Gastrocnemius medialis (tissue), 4 donors: ENCODE data around the gene CDC25C. TPM values are rescaled to one million over a fixed set of nuclear protein-coding genes. Genes with fewer than 3 reads are reported as not detected.
A peak's percentile ranks its signal among the peaks of the same experiment; 100 is the strongest.
"Not testable (repeated sequence)": the region's sequence is repeated elsewhere in the genome, so short reads cannot be mapped to it uniquely, and the experiment has no call there.

Source experiments
- ATAC-seq, 2 donors: fragments of 150-250 bp; one replicate each; pipeline ENCODE4 v1.9.1; 2016
- DNase-seq, 2 donors: peaks; one replicate each; pipeline ENCODE4 v3.0.0-alpha.2; 2019
- H3K27ac ChIP-seq, 4 donors: fragments of 200-600 bp; sonication (generic); 1 replicate in 1 of 4; 2 replicates in 3 of 4; pipeline ENCODE4 v1.5.1; 2016 to 2018; ENCODE audit warnings: mild to moderate bottlenecking in 2 of 4, moderate library complexity in 1 of 4
- H3K27me3 ChIP-seq, 3 donors: fragments of 200-600 bp; sonication (generic) in 2 of 3; 1 replicate in 1 of 3; 2 replicates in 2 of 3; pipeline versions ENCODE4 v1.5.1 to v1.6.0; 2016 to 2019; ENCODE audit warnings: mild to moderate bottlenecking in 1 of 3, moderate library complexity in 1 of 3
- H3K36me3 ChIP-seq, 2 donors: fragments of 200-600 bp; sonication (generic) in 1 of 2; one replicate each; pipeline ENCODE4 v1.5.1; 2017 to 2018
- H3K4me1 ChIP-seq, 2 donors: fragments of 200-600 bp; sonication (generic) in 1 of 2; one replicate each; pipeline ENCODE4 v1.5.1; 2016 to 2017; ENCODE audit warnings: mild to moderate bottlenecking in 2 of 2
- H3K4me3 ChIP-seq, 4 donors: fragments of 200-600 bp; sonication (generic) in 3 of 4; 1 replicate in 1 of 4; 2 replicates in 3 of 4; pipeline ENCODE4 v1.5.1; 2016 to 2019; ENCODE audit warnings: mild to moderate bottlenecking in 2 of 4
- H3K9me3 ChIP-seq, 3 donors: fragments of 200-600 bp; sonication (generic) in 2 of 3; 1 replicate in 1 of 3; 2 replicates in 2 of 3; pipeline ENCODE4 v1.5.1; 2016 to 2019
- CTCF ChIP-seq, 5 experiments: fragments of 450-650 bp in 3 of 5; fragments of 200-600 bp in 2 of 5; sonication (generic) in 2 of 5; IDR thresholded peaks in 4 of 5; conservative IDR thresholded peaks in 1 of 5; 1 replicate in 4 of 5; 2 replicates in 1 of 5; pipeline ENCODE4 v1.5.1; 2016 to 2019; ENCODE audit warnings: antibody characterized with exemption in 5 of 5, mild to moderate bottlenecking in 3 of 5, moderate library complexity in 3 of 5
- POLR2A ChIP-seq, 2 donors: fragments of 450-650 bp; IDR thresholded peaks; one replicate each; pipeline ENCODE4 v1.6.1; 2017; ENCODE audit warnings: antibody characterized with exemption in 2 of 2, mild to moderate bottlenecking in 2 of 2, moderate library complexity in 2 of 2
- in situ Hi-C, 4 donors: fragments of 200-750 bp; cut with MboI; loops; one replicate each; pipeline versions ENCODE4 v1.15.0 to v1.8.0; 2017; ENCODE audit warnings: low sequenced_read_pairs in 4 of 4
- intact Hi-C: fragments of 100-400 bp; cut with DNase I; formaldehyde crosslinking; loops from one replicate; pipeline ENCODE4 v1.15.1; 2023; ENCODE audit warnings: low total_unique reads
- total RNA-seq, 4 donors: library from RNA; depleted of rRNA; stranded (reverse); fragments of >200 nt; gene quantifications; one replicate each; pipeline versions ENCODE4 v1.1.0 to v1.2.3, GENCODE V29; 2016

Gene CDC25C
- total RNA-seq, 4 donors from 2014 or later, result not detected

- DNase-seq, result no peak
- in situ Hi-C loops, result loop anchor here in 1 of 4 donors (10.0 kb wide), 1 partner anchor 116 kb away; the partner anchor contains the start of gene CDC23
- H3K4me1 ChIP-seq, result peaks cover 10 to 11% of the 10 kb centered on the region in 2 donors
- no peaks in the 10 kb centered on the region for H3K27me3 ChIP-seq
- no peaks in the 10 kb centered on the region for H3K36me3 ChIP-seq
- ATAC-seq, result no peak
- TF ChIP-seq POLR2A (IDR thresholded peaks at IDR 0.05), result no peak
- TF ChIP-seq CTCF (IDR thresholded peaks at IDR 0.05 in 4 of 5, conservative IDR thresholded peaks at IDR 0.05 in 1 of 5), result no peak
- no peaks in the 10 kb centered on the region for H3K9me3 ChIP-seq
- H3K4me3 ChIP-seq, result peak overlapping the region; percentile 35 to 70 (median 58)
- intact Hi-C loops, result loop anchor here (10.0 kb wide), 2 partner anchors 296 to 706 kb away; partner anchors contain the start of gene FAM13B
- no peak overlapping the region for H3K27ac ChIP-seq
Measured at GRCh38 chr5:138330813-138331448, 673 bp downstream of the CDC25C start.

DNA sequence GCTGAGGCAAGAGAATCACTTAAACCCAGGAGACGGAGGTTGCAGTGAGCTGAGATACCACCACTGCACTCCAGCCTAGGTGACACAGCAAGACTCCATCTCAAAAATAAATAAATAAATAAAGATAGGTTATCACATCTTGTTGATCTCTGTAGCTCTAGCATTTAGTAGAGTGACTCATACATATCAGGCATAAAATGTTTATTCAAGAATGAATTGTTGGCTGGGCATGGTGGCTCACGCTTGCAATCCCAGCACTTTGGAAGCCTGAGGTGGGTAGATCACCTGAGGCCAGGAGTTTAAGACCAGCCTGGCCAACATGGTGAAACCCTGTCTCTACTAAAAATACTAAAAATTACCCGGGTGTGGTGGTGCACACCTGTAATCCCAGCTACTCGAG, 13.4 kb downstream of the CDC25C start:
- H3K9me3 ChIP-seq, H3K4me1 ChIP-seq, H3K27ac ChIP-seq, intact Hi-C loops, DNase-seq, H3K27me3 ChIP-seq, H3K4me3 ChIP-seq, ATAC-seq, H3K36me3 ChIP-seq: not testable (repeated sequence)
- in situ Hi-C loops, result loop anchor here in 1 of 4 donors (25.0 kb wide), 1 partner anchor 94 kb away; no protein-coding TSS in a partner anchor

DNA sequence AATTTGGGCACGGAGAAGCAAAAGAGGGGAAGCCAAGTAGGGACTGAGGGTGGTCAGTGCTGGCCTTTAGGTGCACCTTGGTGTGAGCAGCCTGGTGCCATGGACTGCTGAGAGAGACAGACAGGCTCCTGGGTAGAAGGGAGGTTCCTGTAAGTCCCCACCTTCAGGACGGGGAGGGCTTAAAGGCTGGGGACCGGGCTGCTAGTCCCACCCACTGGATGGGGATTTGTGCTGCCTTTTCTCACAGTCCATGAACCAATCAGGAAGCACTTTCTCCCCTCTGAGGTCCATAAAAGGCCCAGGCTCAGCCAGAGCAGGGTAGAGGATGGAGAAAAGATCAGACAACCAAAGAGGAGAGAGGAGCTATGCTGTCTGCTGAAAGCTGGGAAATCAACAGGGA, 15.2 kb downstream of the CDC25C start:
- no peak for ATAC-seq
- in situ Hi-C loops, result loop anchor here in 1 of 4 donors (25.0 kb wide), 1 partner anchor 96 kb away; no protein-coding TSS in a partner anchor
- no peak overlapping the region for H3K4me3 ChIP-seq

DNA sequence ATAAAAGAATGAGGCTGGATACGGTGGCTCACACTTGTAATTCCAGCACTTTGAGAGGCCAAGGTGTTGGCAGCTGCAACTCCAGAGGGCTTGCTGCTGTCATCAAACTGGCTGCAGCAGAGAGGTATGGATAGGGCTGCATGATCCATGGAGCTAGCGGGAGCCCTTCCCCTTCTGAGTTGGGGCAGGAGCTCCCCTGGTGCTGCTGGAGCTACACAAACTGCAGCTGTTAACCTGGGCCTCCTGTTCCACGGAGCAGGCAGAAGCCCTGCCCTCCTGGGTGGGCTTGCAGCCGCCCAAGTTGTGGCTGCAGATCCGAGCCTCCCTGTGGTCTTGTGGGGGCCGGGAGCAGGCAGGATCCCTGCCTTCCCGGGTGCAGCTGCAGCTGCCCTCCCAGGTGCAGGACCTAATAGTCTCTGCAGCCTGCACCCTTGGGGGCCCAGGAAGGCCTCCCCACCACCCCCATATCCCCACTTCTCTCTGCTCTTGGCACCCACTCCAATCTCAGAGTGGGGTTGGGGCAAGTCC, 15.8 kb downstream of the CDC25C start:
- in situ Hi-C loops (loop anchor here in 1 of 4 donors (25.0 kb wide), 1 partner anchor 96 kb away; no protein-coding TSS in a partner anchor), intact Hi-C loops (no loop called here)
- no peak overlapping the region for H3K4me3 ChIP-seq
- no peak for TF ChIP-seq CTCF (IDR thresholded peaks at IDR 0.05 in 4 of 5, conservative IDR thresholded peaks at IDR 0.05 in 1 of 5)
- TF ChIP-seq POLR2A (IDR thresholded peaks at IDR 0.05), result no peak
- H3K27me3 ChIP-seq, result no peaks in the 10 kb centered on the region
- H3K9me3 ChIP-seq, result no peaks in the 10 kb centered on the region
- no peak overlapping the region for H3K27ac ChIP-seq
- H3K4me1 ChIP-seq, result no peaks in the 10 kb centered on the region
- no peaks in the 10 kb centered on the region for H3K36me3 ChIP-seq
- ATAC-seq, result no peak
- no peak for DNase-seq

More for the DNA sequence above, 15.2 kb downstream of the CDC25C start:
- TF ChIP-seq CTCF (IDR thresholded peaks at IDR 0.05 in 4 of 5, conservative IDR thresholded peaks at IDR 0.05 in 1 of 5) (no peak), POLR2A (IDR thresholded peaks at IDR 0.05) (no peak)
- intact Hi-C loops, result no loop called here
- Histone ChIP-seq H3K4me1 (no peaks in the 10 kb centered on the region), H3K27me3 (no peaks in the 10 kb centered on the region), H3K9me3 (no peaks in the 10 kb centered on the region), H3K36me3 (no peaks in the 10 kb centered on the region), H3K27ac (no peak overlapping the region)
- no peak for DNase-seq

GRCh38 chr5:138305797-138306196, 25.8 kb downstream of the CDC25C start:
- peak; percentile 90 to 91 for DNase-seq
- Histone ChIP-seq H3K9me3 (no peaks in the 10 kb centered on the region), H3K4me3 (no peak overlapping the region), H3K4me1 (peaks cover 7 to 8% of the 10 kb centered on the region in 2 donors), H3K27me3 (no peaks in the 10 kb centered on the region), H3K36me3 (no peaks in the 10 kb centered on the region), H3K27ac (peak overlapping the region; percentile 55 to 77 (median 60))
- intact Hi-C loops, result loop anchor here (1.0 kb wide), 1 partner anchor 106 kb away; no protein-coding TSS in a partner anchor
- ATAC-seq, result peak; percentile 99 to 100
- in situ Hi-C loops, result loop anchor here in 1 of 4 donors (25.0 kb wide), 1 partner anchor 107 kb away; no protein-coding TSS in a partner anchor
- TF ChIP-seq CTCF (IDR thresholded peaks at IDR 0.05 in 4 of 5, conservative IDR thresholded peaks at IDR 0.05 in 1 of 5) (peak in 3 of 5 experiments; percentile 19 to 45 (median 21)), POLR2A (IDR thresholded peaks at IDR 0.05) (no peak)
